PC-3 (cell line): ENCODE measurements around the gene TRIP12.

ENCODE experiments used
- EZH2phosphoT487 ChIP-seq: fragments of 300-600 bp; sonication (generic); IDR thresholded peaks from 2 replicates; pipeline ENCODE4 v1.6.1; 2018; ENCODE audit warnings: mild to moderate bottlenecking, antibody characterized with exemption, low read length, borderline replicate concordance
- TF ChIP-seq, protein P1 (sequence below): fragments of 300-600 bp; sonication (generic); conservative IDR thresholded peaks from 2 replicates; pipeline ENCODE4 v1.5.1; 2017; ENCODE audit warnings: antibody characterized with exemption, low read depth, mild to moderate bottlenecking, low read length

- no peak for TF ChIP-seq EZH2phosphoT487
- TF ChIP-seq, protein P1, sequence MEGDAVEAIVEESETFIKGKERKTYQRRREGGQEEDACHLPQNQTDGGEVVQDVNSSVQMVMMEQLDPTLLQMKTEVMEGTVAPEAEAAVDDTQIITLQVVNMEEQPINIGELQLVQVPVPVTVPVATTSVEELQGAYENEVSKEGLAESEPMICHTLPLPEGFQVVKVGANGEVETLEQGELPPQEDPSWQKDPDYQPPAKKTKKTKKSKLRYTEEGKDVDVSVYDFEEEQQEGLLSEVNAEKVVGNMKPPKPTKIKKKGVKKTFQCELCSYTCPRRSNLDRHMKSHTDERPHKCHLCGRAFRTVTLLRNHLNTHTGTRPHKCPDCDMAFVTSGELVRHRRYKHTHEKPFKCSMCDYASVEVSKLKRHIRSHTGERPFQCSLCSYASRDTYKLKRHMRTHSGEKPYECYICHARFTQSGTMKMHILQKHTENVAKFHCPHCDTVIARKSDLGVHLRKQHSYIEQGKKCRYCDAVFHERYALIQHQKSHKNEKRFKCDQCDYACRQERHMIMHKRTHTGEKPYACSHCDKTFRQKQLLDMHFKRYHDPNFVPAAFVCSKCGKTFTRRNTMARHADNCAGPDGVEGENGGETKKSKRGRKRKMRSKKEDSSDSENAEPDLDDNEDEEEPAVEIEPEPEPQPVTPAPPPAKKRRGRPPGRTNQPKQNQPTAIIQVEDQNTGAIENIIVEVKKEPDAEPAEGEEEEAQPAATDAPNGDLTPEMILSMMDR = no peak
Observed at GRCh38 chr2:229921892-229922448, at the start of gene TRIP12.
